Body of pancreas (tissue), 4 donors: ENCODE results near the gene C19orf85.

Experiments used
- CTCF ChIP-seq, 7 experiments: fragments of 450-650 bp in 4 of 7; fragments of 200-600 bp in 3 of 7; sonication (generic) in 3 of 7; IDR thresholded peaks; one replicate each; pipeline ENCODE4 v1.5.1; 2016 to 2019; ENCODE audit warnings: antibody characterized with exemption in 7 of 7
- POLR2A ChIP-seq, 3 donors: fragments of 450-650 bp; IDR thresholded peaks; one replicate each; pipeline ENCODE4 v1.6.1; 2016; ENCODE audit warnings: antibody characterized with exemption in 3 of 3, mild to moderate bottlenecking in 2 of 3

DNA sequence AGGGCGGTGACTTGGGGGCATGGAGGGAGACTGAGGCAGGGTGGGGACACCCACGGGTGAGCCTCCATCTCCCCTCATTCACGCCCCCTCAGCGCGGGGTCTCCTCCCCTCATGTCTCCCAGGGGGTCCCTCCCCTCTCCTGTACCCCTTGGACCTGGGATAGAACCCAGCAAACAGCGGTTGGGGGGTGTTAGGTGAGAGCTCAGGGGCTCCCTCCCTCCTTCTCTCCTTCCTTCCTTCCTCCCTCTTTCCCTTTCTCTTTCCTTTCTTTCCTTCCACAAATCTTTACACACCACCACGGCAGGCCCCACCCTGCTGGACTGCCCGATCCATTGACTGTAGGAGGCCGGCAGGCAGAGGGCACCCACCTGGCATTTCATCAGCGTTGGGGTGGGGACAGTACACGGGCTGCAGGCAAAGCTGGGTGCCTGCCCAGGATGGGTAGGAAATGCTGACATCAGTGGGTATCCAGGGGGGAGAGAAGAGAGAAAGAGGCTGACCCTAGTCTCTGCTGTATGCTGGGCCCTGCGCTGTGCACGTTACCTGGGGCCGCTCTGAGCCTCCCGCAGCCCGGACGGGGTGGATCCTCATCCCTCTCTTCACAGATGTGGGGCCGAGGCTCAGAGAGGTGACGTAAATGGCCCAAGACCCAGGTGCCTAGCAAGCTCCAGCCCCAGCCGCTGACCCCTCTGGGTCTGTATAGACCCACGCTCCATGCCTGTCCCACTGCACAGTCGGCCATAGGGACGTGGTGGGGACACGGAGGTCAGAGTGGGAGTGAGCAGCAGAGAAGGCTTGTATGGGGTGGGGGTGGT is 27.2 kb upstream of the C19orf85 start:
- TF ChIP-seq CTCF (IDR thresholded peaks at IDR 0.05) (no peak), POLR2A (IDR thresholded peaks at IDR 0.05) (no peak)
